Measurements from ENCODE around the gene CNOT6. TPM values are rescaled to one million over a fixed set of nuclear protein-coding genes. Genes with fewer than 3 reads are reported as not detected.

CNOT6 gene
- total RNA-seq, 1 donor from 2014 or later = 24.9 TPM

- intact Hi-C loops (cut with micrococcal nuclease) = no loop called here
- no peaks in the 10 kb centered on the region for H3K36me3 Mint-ChIP-seq (ENCODE audit: low read depth)
- H3K4me1 Mint-ChIP-seq = no peaks in the 10 kb centered on the region
- no peak for TF ChIP-seq CTCF (IDR thresholded peaks at IDR 0.05)
- ChIA-PET CTCF (no interaction called here), POLR2A (interaction anchor here (0.7 kb wide), 1 partner anchor 817 kb away, joined by 5 read pairs; no protein-coding TSS in a partner anchor)
- no peaks in the 10 kb centered on the region for H3K9me3 Mint-ChIP-seq
- no peak overlapping the region for H3K27ac Mint-ChIP-seq
- H3K27me3 Mint-ChIP-seq = peaks cover under 1% of the 10 kb centered on the region
- no peak overlapping the region for H3K4me3 Mint-ChIP-seq
- DNase-seq (no peak), ATAC-seq (ENCODE audit: low read depth) (no peak)
Measured at GRCh38 chr5:180613188-180613813, 119.1 kb downstream of the CNOT6 start.

GRCh38 chr5:180613814-180614188, 119.6 kb downstream of the CNOT6 start:
- POLR2A ChIA-PET = interaction anchor here (0.7 kb wide), 1 partner anchor 817 kb away, joined by 5 read pairs; no protein-coding TSS in a partner anchor
- CTCF ChIA-PET = no interaction called here
- no peak overlapping the region for H3K4me3 Mint-ChIP-seq
- H3K36me3 Mint-ChIP-seq (ENCODE audit: low read depth) = no peaks in the 10 kb centered on the region
- H3K9me3 Mint-ChIP-seq = no peaks in the 10 kb centered on the region
- intact Hi-C loops (cut with micrococcal nuclease) = no loop called here
- no peak overlapping the region for H3K27ac Mint-ChIP-seq
- ATAC-seq (ENCODE audit: low read depth) (no peak), DNase-seq (no peak)
- TF ChIP-seq CTCF (IDR thresholded peaks at IDR 0.05) = no peak
- H3K27me3 Mint-ChIP-seq = peaks cover 2% of the 10 kb centered on the region
- no peaks in the 10 kb centered on the region for H3K4me1 Mint-ChIP-seq

GRCh38 chr5:180618487-180618828, 124.3 kb downstream of the CNOT6 start:
- no peaks in the 10 kb centered on the region for H3K9me3 Mint-ChIP-seq
- no peak overlapping the region for H3K27ac Mint-ChIP-seq
- no peak for ATAC-seq (ENCODE audit: low read depth)
- peaks cover 5% of the 10 kb centered on the region for H3K27me3 Mint-ChIP-seq
- ChIA-PET POLR2A (no interaction called here), CTCF (no interaction called here)
- no peak for TF ChIP-seq CTCF (IDR thresholded peaks at IDR 0.05)
- no peak overlapping the region for H3K4me3 Mint-ChIP-seq
- intact Hi-C loops (cut with micrococcal nuclease) = no loop called here
- DNase-seq = no peak
- H3K36me3 Mint-ChIP-seq (ENCODE audit: low read depth) = no peaks in the 10 kb centered on the region
- no peaks in the 10 kb centered on the region for H3K4me1 Mint-ChIP-seq

GRCh38 chr5:180618829-180619562, 124.8 kb downstream of the CNOT6 start:
- no peak overlapping the region for H3K27ac Mint-ChIP-seq
- POLR2A ChIA-PET = interaction anchor here (0.6 kb wide), 1 partner anchor 212 kb away, joined by 7 read pairs; no protein-coding TSS in a partner anchor
- no peaks in the 10 kb centered on the region for H3K4me1 Mint-ChIP-seq
- no peak overlapping the region for H3K4me3 Mint-ChIP-seq
- intact Hi-C loops (cut with micrococcal nuclease) = no loop called here
- CTCF ChIA-PET = no interaction called here
- no peaks in the 10 kb centered on the region for H3K9me3 Mint-ChIP-seq
- H3K27me3 Mint-ChIP-seq = peaks cover 5% of the 10 kb centered on the region
- no peak for TF ChIP-seq CTCF (IDR thresholded peaks at IDR 0.05)
- ATAC-seq (ENCODE audit: low read depth) (no peak), DNase-seq (no peak)
- no peaks in the 10 kb centered on the region for H3K36me3 Mint-ChIP-seq (ENCODE audit: low read depth)

- intact Hi-C loops (cut with micrococcal nuclease) = no loop called here
- Mint-ChIP-seq H3K27ac (no peak overlapping the region), H3K4me3 (no peak overlapping the region), H3K9me3 (no peaks in the 10 kb centered on the region), H3K36me3 (ENCODE audit: low read depth) (no peaks in the 10 kb centered on the region), H3K27me3 (peaks cover 5% of the 10 kb centered on the region), H3K4me1 (no peaks in the 10 kb centered on the region)
- ChIA-PET CTCF (no interaction called here), POLR2A (interaction anchor here (0.6 kb wide), 1 partner anchor 211 kb away, joined by 7 read pairs; no protein-coding TSS in a partner anchor)
- DNase-seq (no peak), ATAC-seq (ENCODE audit: low read depth) (no peak)
- no peak for TF ChIP-seq CTCF (IDR thresholded peaks at IDR 0.05)
Measured at GRCh38 chr5:180619563-180619915, 125.4 kb downstream of the CNOT6 start.

All from activated B cell treated with CpG ODN at 0.5 μM for 24 hours (primary cell).